ENCODE measurements around the gene RICTOR.
"Not testable (repeated sequence)": the region's sequence is repeated elsewhere in the genome, so short reads cannot be mapped to it uniquely, and the experiment has no call there.

The RICTOR gene

GRCh38 chr5:39016587-39017275 is 57.5 kb downstream of the RICTOR start:
- DNase-seq (ENCODE audit: low read depth, low spot score): no peak
- H3K27ac ChIP-seq: no peak overlapping the region

DNA sequence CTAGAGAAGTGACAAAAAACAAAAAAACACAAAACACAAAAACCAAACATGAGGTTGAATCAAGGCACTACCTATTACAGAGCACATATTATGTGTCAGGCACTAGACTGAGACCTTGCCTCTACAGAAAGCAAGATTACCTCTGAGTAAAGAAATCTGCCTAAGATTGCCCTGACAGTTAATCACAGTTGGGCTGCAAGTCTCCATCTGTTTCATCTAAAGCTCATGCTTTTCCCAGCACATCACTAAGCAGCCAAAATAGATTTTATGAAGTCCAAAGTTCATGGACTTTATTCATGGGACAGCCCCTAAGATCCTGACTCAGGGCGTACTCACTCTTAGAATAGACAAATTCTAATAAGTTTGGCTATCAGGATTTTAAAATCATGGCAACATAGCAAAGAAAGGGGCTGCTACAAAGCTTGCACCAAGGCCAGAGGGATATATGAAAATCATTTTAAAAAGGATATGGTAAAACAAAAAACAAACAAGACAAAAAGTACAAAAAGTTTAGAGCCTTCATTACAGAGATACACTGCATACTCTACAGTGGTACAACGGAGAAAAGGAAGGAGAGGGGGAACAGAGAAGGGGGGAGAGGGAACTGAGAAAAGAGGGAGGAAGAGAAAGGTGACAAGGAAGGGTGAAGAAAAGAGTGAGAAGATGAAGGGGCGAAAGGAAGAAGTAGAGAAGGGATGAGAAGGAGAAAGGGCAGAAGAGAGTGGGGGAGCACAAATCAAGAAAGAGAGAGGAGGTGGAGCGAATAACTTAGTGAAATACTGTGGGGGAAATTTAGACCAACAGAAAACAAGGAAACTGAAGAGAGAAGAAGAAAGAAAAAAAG is 58.2 kb downstream of the RICTOR start:
- no peak for DNase-seq (ENCODE audit: low read depth, low spot score)
- H3K27ac ChIP-seq: no peak overlapping the region

DNA sequence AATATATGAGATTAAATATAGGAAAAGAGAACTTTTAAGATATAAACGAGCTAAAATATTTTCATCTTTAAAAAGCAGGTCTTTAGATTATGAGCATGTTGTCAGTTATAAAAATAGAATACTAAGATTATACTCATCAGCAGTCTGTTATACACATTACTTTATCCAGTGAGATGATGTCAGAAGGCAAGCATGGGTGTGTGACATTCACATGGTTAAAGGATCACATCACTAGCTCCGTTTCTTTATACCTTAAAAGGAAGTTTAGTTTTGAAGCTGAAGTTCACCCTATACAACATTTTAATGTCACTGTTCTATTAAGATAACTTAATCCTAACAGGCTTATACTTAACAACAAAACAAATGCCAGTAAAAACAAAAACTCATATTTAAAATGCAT is 59.6 kb downstream of the RICTOR start:
- no peak for DNase-seq (ENCODE audit: low read depth, low spot score)
- H3K27ac ChIP-seq: no peak overlapping the region

DNA sequence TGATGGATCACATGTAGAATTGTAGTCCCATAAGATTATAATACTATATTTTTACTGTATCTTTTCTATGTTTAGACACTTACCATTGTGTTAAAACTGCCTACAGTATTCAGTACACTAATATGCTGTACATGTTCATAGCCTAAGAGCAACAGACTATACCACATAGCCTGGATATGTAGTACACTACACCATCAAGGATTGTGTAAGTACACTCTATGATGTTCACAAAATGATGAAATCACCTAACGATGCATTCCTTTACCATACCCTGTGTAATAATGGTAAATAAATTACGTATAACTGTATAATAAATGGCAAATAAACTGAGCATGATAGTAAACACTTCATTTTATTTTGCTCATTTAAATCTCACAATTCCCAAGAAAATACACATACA is 60.3 kb downstream of the RICTOR start:
- no peak overlapping the region for H3K27ac ChIP-seq
- DNase-seq (ENCODE audit: low read depth, low spot score): no peak

DNA sequence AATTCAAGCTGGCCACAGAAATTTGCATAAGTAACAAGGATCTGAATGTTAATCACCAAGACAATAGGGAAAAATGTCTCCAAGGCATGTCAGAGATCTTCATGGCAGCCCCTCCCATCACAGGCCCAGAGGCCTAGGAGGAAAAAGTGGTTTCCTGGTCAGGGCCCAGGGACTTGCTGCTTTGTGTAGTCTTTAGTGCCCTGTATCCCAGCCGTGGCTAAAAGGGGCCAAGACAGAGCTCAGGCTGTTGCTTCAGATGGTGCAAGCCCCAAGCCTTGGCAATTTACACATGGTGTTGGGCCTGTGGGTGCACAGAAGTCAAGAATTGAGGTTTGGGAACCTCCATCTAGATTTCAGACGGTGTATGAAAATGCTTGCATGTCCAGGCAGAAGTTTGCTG is 63.2 kb downstream of the RICTOR start:
- DNase-seq (ENCODE audit: low read depth, low spot score); H3K27ac ChIP-seq: not testable (repeated sequence)

DNA sequence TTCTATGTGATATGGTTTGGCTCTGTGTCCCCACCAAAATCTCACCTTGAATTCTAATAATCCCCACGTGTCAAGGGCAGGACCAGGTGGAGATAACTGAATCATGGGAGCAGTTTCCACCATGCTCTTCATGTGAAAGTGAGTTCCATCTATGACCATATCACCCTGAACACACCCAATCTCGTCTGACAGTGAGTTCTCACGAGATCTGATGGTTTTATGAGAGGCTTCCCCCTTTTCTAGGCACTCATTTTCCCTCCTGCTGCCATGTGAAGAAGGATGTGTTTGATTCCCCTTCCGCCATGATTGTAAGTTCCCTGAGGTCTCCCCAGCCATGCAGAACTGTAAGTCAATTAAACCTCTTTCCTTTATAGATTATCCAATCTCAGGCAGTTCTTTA is 64.2 kb downstream of the RICTOR start:
- no peak for DNase-seq (ENCODE audit: low read depth, low spot score)
- no peak overlapping the region for H3K27ac ChIP-seq

DNA sequence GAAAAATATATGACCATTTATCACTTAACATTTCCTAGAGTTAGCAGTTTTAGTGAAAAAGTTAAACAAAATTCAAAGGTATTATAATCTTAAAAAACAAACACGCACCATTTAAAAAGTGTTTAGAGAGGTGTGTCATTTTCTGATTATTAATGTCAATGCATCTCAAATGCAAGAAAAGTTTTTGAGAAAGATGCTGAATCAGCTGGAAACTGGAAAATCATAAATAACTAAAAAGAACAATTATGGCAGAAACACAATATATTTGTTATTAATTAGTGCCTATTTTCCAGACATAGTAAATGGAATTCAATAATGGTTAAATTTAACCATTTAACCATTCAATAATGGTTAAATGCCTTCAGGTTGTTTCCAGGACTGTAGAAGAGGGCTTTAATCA is 64.9 kb downstream of the RICTOR start:
- DNase-seq (ENCODE audit: low read depth, low spot score): no peak

GRCh38 chr5:39006650-39007049 is 67.5 kb downstream of the RICTOR start:
- no peak for DNase-seq (ENCODE audit: low read depth, low spot score)
- no peak overlapping the region for H3K27ac ChIP-seq

More for the DNA sequence above, 64.9 kb downstream of the RICTOR start:
- no peak overlapping the region for H3K27ac ChIP-seq

GRCh38 chr5:39005566-39006232 is 68.5 kb downstream of the RICTOR start:
- H3K27ac ChIP-seq: no peak overlapping the region
- DNase-seq (ENCODE audit: low read depth, low spot score): no peak

DNA sequence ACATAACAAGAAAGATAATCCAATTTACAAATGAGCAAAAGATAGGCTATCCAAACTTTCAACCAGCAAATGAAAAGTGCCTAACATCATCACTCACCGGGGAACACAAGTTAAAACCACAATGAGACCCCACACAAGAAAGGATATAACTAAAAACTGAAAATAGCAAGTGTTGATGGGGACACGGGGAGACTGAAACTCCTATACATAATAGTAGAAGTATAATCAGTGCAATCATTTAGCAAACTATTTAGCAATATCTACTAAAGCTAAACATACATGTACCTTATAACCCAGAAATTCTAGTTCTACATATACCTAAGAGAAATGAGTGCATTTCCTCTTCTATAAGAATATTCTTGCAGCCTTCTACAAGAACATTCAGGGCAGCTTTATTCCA is 72.5 kb downstream of the RICTOR start:
- no peak overlapping the region for H3K27ac ChIP-seq
- no peak for DNase-seq (ENCODE audit: low read depth, low spot score)

- DNase-seq (ENCODE audit: low read depth, low spot score): no peak
- no peak overlapping the region for H3K27ac ChIP-seq
Measured at GRCh38 chr5:38999037-38999436, 75.2 kb downstream of the RICTOR start.

DNA sequence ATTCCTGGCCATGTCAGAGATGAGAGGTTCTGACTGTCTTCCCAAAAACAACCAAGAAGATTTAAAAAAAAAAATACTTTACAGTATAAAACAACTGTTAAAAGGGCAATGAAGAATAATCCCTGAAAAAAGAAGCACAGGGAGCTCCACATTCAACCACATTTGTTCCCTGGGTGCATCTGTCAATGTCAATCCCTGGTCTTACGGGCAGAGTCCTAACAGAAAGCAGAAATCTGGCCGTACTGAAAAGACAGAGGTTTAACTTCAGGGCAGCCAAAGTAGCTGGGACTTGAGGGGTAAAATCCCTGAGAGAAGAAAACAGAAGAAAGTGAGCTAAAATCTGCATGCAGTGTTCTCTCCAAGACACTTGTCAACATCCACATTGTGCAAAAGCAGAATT is 76.6 kb downstream of the RICTOR start:
- no peak for DNase-seq (ENCODE audit: low read depth, low spot score)
- H3K27ac ChIP-seq: no peak overlapping the region

GRCh38 chr5:38996123-38996522 is 78.1 kb downstream of the RICTOR start:
- DNase-seq (ENCODE audit: low read depth, low spot score): no peak

DNA sequence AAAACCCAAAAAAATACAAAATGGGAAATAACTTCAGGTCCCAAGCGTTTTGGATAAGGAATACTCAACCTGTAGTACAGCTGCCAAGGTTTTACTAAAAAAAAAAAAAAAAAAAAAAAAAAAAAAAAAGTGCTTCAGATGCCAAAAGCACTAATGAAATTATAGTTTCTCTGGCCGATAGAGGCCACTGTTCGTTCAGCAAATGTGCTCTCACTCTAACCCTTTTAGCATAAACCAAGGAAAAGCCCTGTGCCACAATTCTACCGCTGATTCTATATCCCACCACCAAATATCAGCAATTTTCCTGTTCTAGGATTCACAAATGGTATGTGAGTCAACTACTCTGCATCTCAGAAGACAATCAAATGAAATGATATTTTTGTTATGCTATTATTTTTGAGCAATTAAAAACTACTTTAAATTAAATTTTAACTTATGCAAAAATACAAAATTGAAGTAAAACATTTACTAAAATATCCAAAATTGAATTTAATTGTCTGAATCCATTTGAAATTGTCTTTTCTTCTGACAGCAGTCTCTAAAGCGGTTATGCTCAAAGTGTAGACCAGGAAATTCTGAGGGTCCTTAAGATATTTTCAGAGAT is 79.8 kb downstream of the RICTOR start:
- no peak for DNase-seq (ENCODE audit: low read depth, low spot score)
- H3K27ac ChIP-seq: no peak overlapping the region

More at GRCh38 chr5:38996123-38996522, 78.1 kb downstream of the RICTOR start:
- no peak overlapping the region for H3K27ac ChIP-seq

GRCh38 chr5:38989974-38990719 is 84.1 kb downstream of the RICTOR start:
- not testable (repeated sequence) for DNase-seq (ENCODE audit: low read depth, low spot score)

GRCh38 chr5:38985909-38986452 is 88.2 kb downstream of the RICTOR start:
- H3K27ac ChIP-seq: no peak overlapping the region
- no peak for DNase-seq (ENCODE audit: low read depth, low spot score)

More at GRCh38 chr5:38989974-38990719, 84.1 kb downstream of the RICTOR start:
- not testable (repeated sequence) for H3K27ac ChIP-seq

- H3K27ac ChIP-seq: no peak overlapping the region
- DNase-seq (ENCODE audit: low read depth, low spot score): no peak
Measured at GRCh38 chr5:38979535-38979934, 94.7 kb downstream of the RICTOR start.

DNA sequence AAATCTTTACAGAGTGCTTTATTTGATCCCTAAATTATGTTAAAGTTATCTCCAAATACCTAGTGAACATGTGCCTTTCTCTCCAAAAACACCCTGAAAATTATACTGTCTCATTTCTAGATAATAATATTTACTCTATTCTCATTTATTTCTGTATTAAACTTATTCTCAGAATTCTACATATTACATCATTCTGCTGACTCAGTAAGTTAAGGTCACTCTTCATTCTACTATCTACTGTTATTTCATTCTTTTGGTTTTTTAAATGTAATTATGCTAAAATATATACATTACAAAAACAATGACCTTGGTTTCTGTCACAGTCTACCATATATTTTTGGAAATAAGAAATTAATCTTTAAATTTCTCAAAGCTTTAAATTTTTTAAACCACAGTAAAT is 96.2 kb downstream of the RICTOR start:
- no peak overlapping the region for H3K27ac ChIP-seq
- DNase-seq (ENCODE audit: low read depth, low spot score): no peak

DNA sequence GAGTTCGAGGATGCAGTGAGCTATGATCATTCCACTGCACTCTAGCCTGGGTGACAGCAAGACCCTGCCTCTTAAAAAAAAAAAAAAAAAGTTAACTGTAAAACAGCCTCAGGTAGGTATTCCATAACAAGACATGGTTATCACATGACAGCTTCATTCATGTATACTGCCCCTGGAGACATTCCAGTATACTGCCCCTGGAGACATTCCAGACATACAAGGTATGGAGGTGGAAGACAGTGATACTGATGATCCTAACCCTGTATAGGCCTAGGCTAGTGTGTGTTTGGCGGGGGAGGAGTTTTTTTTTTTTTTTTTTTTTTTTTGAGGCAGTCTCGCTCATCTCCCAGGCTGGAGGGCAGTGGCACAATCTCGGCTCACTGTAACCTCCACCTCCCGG is 105.5 kb downstream of the RICTOR start:
- no peak for DNase-seq (ENCODE audit: low read depth, low spot score)
- H3K27ac ChIP-seq: no peak overlapping the region

DNA sequence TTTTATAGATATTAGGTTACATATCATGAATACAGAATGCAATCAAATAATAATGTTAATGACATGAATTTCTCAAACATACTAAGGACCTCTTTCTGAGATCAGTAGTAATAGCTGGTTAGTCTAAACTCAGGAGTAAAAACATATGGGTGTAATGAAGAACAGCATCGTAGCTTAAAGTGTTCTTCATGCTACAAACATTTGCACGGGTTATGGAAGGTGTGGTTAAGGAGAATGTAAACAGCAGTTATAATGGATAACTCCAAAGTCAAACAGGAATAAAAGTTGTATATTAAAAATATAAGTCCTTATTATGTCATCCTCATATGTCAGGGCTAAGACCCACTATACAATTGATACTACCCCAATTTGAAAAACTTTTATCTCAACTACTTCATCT is 112.5 kb downstream of the RICTOR start:
- DNase-seq (ENCODE audit: low read depth, low spot score): no peak
- no peak overlapping the region for H3K27ac ChIP-seq

Data from epithelial cell of prostate (primary cell).